ENCODE results near the gene GGPS1. TPM values are rescaled to one million over a fixed set of nuclear protein-coding genes. Genes with fewer than 3 reads are reported as not detected.
A peak's percentile ranks its signal among the peaks of the same experiment; 100 is the strongest.

The GGPS1 gene
- total RNA-seq (2022) (40.4 and 45.3 TPM in 2 replicates), Bru-seq, nascent RNA (percentile 79 among the genes with signal in this experiment), BruChase-seq, experiment 1, labeled RNA remaining after a 2-hour chase (percentile 95 among the genes with signal in this experiment), BruChase-seq, experiment 2, labeled RNA remaining after a 6-hour chase (percentile 96 among the genes with signal in this experiment)
- long read RNA-seq, transcript GGPS1-201 (4 exons, 2,895 nt): major isoform, 89 of 99 reads
- long read RNA-seq, transcript GGPS1-203 (3 exons, 1,407 nt): minor isoform, 8 of 99 reads
- long read RNA-seq, partial matches to known transcripts: 2 of 99 reads
- long read RNA-seq, other reads (novel, unspliced or antisense): 0 of 99 reads

DNA sequence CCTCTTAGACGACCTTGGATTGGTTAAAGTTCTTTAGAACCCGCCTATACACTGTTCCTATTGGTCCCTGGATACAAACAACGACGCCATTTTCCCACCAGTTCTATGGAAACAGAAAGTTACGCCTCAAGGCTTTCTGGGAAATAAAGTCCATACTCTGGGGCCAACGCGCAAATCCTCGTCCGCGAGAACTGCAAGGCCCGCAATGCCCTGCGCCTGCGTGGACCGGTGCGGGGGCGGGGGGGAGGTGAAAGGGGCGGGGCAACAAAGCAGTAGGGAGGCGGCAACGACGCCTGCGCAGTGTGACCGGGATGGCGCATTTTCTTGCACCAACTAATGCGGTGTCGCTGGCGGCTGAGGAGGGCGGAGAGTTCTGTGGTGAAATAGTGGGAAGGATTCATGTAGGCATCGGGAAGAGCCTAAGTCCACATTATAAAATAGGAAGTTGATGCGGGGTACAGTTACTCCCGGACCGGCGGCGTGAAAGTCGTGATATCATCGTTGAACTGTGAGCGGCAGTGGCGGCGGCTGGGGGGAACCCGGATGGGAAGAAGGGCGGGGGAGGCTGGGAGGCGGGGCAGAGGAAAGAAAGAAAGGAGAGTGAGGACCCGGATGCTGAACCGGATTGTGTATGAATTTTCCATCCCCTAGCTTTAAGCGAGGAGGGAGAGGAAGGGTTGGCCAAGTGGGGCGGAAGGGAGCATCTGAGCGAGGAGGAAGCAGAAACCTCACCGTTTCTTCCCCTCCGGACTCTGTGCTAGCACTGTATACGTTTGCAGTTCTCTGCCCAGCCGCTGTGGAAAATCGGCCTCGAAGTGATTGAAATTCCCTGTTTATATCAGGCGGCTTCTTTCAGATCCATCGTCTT, at the start of gene GGPS1:
Gene GGPS1, plus strand, starts transcription at position 300 of the 868 bp plus-strand sequence. CDS start 6,695 bp downstream, outside the sequence.
- intact Hi-C loops (cut with micrococcal nuclease; ENCODE audit: unreplicated experiment): loop anchor here (1.0 to 2.0 kb wide), 7 partner anchors 32 to 200 kb away; partner anchors contain the start of genes B3GALNT2, RBM34, TBCE and TOMM20
- Histone ChIP-seq H3K4me1 (peaks cover 17% of the 10 kb centered on the region), H3K9me3 (no peaks in the 10 kb centered on the region), H3K36me3 (ENCODE audit: control insufficient read depth, insufficient read depth, low read length) (no peaks in the 10 kb centered on the region), H3K4me3 (ENCODE audit: low read depth, low read length) (peak within 1 kb of the TSS; percentile 95), H3K27me3 (replicated peaks; ENCODE audit: control insufficient read depth, insufficient read depth, low read length) (no peaks in the 10 kb centered on the region)
- TSS peak; percentile 58 for BruUV-seq (replicated peaks)
- Mint-ChIP-seq H3K27ac (ENCODE audit: unreplicated experiment) (no peak within 1 kb of the TSS), H3K4me3 (ENCODE audit: unreplicated experiment) (no peak within 1 kb of the TSS), H3K4me1 (ENCODE audit: low read depth, unreplicated experiment) (peaks cover 24% of the 10 kb centered on the region), H3K9me3 (ENCODE audit: unreplicated experiment) (no peaks in the 10 kb centered on the region), H3K27me3 (ENCODE audit: insufficient read depth, unreplicated experiment) (no peaks in the 10 kb centered on the region), H3K36me3 (ENCODE audit: insufficient read depth, unreplicated experiment) (peaks cover 23% of the 10 kb centered on the region)
- DNase-seq: peak; percentile 96 to 98
- ChIA-PET POLR2A (interaction anchor here (0.6 to 1.9 kb wide), 8 partner anchors 32 to 383 kb away, joined by 3 to 14 read pairs (median 6); partner anchors contain the start of gene TBCE), CTCF (interaction anchor here (0.6 to 1.8 kb wide), 6 partner anchors 39 to 517 kb away, joined by 3 to 10 read pairs (median 4); partner anchors contain the start of gene TBCE)
- TF ChIP-seq, protein P1, sequence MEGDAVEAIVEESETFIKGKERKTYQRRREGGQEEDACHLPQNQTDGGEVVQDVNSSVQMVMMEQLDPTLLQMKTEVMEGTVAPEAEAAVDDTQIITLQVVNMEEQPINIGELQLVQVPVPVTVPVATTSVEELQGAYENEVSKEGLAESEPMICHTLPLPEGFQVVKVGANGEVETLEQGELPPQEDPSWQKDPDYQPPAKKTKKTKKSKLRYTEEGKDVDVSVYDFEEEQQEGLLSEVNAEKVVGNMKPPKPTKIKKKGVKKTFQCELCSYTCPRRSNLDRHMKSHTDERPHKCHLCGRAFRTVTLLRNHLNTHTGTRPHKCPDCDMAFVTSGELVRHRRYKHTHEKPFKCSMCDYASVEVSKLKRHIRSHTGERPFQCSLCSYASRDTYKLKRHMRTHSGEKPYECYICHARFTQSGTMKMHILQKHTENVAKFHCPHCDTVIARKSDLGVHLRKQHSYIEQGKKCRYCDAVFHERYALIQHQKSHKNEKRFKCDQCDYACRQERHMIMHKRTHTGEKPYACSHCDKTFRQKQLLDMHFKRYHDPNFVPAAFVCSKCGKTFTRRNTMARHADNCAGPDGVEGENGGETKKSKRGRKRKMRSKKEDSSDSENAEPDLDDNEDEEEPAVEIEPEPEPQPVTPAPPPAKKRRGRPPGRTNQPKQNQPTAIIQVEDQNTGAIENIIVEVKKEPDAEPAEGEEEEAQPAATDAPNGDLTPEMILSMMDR (IDR thresholded peaks at IDR 0.05; ENCODE audit: insufficient read depth in 1 of 2, low read depth in 1 of 2, low read length in 1 of 2, severe bottlenecking in 1 of 2, unreplicated experiment in 1 of 2): no peak

DNA sequence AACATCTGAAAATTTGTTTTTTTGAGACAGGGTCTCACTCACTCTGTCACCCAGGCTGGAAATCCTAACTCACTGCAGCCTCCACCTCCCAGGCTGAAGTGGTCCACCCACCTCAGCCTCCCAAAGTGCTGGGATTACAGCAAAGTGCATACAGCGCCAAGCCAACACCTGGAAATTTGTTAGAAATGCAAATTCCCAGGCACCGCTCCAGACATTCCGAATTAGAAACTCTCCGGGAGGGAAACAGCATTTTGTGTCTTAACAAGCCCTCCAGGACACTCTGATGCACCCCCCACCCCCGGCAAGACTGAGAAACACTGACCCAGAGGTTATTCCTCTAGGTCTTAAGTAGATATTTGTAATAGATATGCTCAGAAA, 49.5 kb upstream of the GGPS1 start:
- H3K9me3 Mint-ChIP-seq (ENCODE audit: unreplicated experiment): no peaks in the 10 kb centered on the region
- no peak for DNase-seq
- CTCF ChIA-PET: no interaction called here
- TF ChIP-seq, protein P1 (IDR thresholded peaks at IDR 0.05; ENCODE audit: insufficient read depth in 1 of 2, low read depth in 1 of 2, low read length in 1 of 2, severe bottlenecking in 1 of 2, unreplicated experiment in 1 of 2): no peak
- no peak overlapping the region for H3K4me3 Mint-ChIP-seq (ENCODE audit: unreplicated experiment)
- no peak overlapping the region for H3K4me3 ChIP-seq (ENCODE audit: low read depth, low read length)
- peaks cover 20% of the 10 kb centered on the region for H3K4me1 Mint-ChIP-seq (ENCODE audit: low read depth, unreplicated experiment)
- H3K36me3 Mint-ChIP-seq (ENCODE audit: insufficient read depth, unreplicated experiment): no peaks in the 10 kb centered on the region
- H3K27me3 ChIP-seq (replicated peaks; ENCODE audit: control insufficient read depth, insufficient read depth, low read length): no peaks in the 10 kb centered on the region
- no peaks in the 10 kb centered on the region for H3K9me3 ChIP-seq
- intact Hi-C loops (cut with micrococcal nuclease; ENCODE audit: unreplicated experiment): no loop called here
- no TSS peak for BruUV-seq (replicated peaks)
- H3K36me3 ChIP-seq (ENCODE audit: control insufficient read depth, insufficient read depth, low read length): no peaks in the 10 kb centered on the region
- H3K27ac Mint-ChIP-seq (ENCODE audit: unreplicated experiment): no peak overlapping the region
- no peaks in the 10 kb centered on the region for H3K27me3 Mint-ChIP-seq (ENCODE audit: insufficient read depth, unreplicated experiment)
- POLR2A ChIA-PET: no interaction called here
- H3K4me1 ChIP-seq: peaks cover 9% of the 10 kb centered on the region

DNA sequence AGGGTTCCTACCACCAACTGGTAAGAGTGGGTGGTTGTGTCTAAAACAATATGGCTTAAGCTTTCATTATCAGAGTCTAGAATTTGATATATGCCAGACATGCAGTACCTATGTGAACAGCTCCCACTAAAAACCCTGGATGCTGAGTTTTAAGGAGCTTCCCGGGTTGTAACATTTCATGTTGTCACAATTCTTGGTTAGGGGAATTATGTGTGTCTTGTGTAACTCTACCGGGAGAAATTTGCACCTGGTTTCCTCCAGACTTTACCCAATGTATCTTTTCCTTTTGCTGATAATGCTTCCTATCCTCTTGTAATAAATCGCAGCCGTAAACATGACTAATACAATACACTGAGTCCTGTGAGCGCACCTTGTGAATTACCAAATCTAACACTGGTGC, 48.7 kb upstream of the GGPS1 start:
- Mint-ChIP-seq H3K4me3 (ENCODE audit: unreplicated experiment) (no peak overlapping the region), H3K27me3 (ENCODE audit: insufficient read depth, unreplicated experiment) (no peaks in the 10 kb centered on the region), H3K36me3 (ENCODE audit: insufficient read depth, unreplicated experiment) (no peaks in the 10 kb centered on the region), H3K9me3 (ENCODE audit: unreplicated experiment) (no peaks in the 10 kb centered on the region), H3K4me1 (ENCODE audit: low read depth, unreplicated experiment) (peaks cover 20% of the 10 kb centered on the region), H3K27ac (ENCODE audit: unreplicated experiment) (no peak overlapping the region)
- Histone ChIP-seq H3K4me3 (ENCODE audit: low read depth, low read length) (no peak overlapping the region), H3K4me1 (peaks cover 9% of the 10 kb centered on the region), H3K9me3 (no peaks in the 10 kb centered on the region), H3K27me3 (replicated peaks; ENCODE audit: control insufficient read depth, insufficient read depth, low read length) (no peaks in the 10 kb centered on the region), H3K36me3 (ENCODE audit: control insufficient read depth, insufficient read depth, low read length) (no peaks in the 10 kb centered on the region)
- no peak for DNase-seq
- intact Hi-C loops (cut with micrococcal nuclease; ENCODE audit: unreplicated experiment): no loop called here
- CTCF ChIA-PET: no interaction called here
- POLR2A ChIA-PET: interaction anchor here (1.6 kb wide), 1 partner anchor 88 kb away, joined by 4 read pairs; the partner anchor contains the start of gene TBCE
- TF ChIP-seq, protein P1 (IDR thresholded peaks at IDR 0.05; ENCODE audit: insufficient read depth in 1 of 2, low read depth in 1 of 2, low read length in 1 of 2, severe bottlenecking in 1 of 2, unreplicated experiment in 1 of 2): no peak
- no TSS peak for BruUV-seq (replicated peaks)

Measured in Caco-2 (cell line).